SK-N-SH treated with all-trans-retinoic acid at 6 μM for 48 hours (cell line): ENCODE data around the gene SIGLEC9.

ENCODE experiments used
- ATAC-seq: fragments of 200-7000 bp; cut with Tn5 transposase; 3 replicates; pipeline ENCODE4 v1.9.1; 2020; ENCODE audit warnings: mild to moderate bottlenecking, moderate library complexity
- ARNTL ChIP-seq: fragments of 450-650 bp; formaldehyde crosslinking; IDR thresholded peaks from 2 replicates; pipeline ENCODE4 v1.5.0; 2020; ENCODE audit warnings: low read depth, mild to moderate bottlenecking, moderate library complexity, borderline replicate concordance
- BACH2 ChIP-seq: fragments of 250-450 bp; sonication (Bioruptor Pico); IDR thresholded peaks from 2 replicates; pipeline ENCODE4 v1.9.0; 2021; ENCODE audit warnings: mild to moderate bottlenecking, borderline replicate concordance
- ESRRG ChIP-seq: fragments of 250-450 bp; sonication (Bioruptor Pico); IDR thresholded peaks from 2 replicates; pipeline ENCODE4 v1.6.1; 2021; ENCODE audit warnings: mild to moderate bottlenecking
- GLIS3 ChIP-seq: fragments of 250-450 bp; sonication (Bioruptor Pico); IDR thresholded peaks from 2 replicates; pipeline ENCODE4 v1.5.0; 2020; ENCODE audit warnings: mild to moderate bottlenecking, moderate library complexity
- OSR1 ChIP-seq: fragments of 250-450 bp; sonication (Bioruptor Pico); IDR thresholded peaks from 2 replicates; pipeline ENCODE4 v1.8.0; 2022; ENCODE audit warnings: moderate library complexity, mild to moderate bottlenecking, inconsistent platforms
- PPARA ChIP-seq: fragments of 250-450 bp; sonication (Bioruptor Pico); IDR thresholded peaks from 2 replicates; pipeline ENCODE4 v1.5.0; 2020; ENCODE audit warnings: mild to moderate bottlenecking, borderline replicate concordance
- RARB ChIP-seq: fragments of 250-450 bp; sonication (Bioruptor Pico); IDR thresholded peaks from 2 replicates; pipeline ENCODE4 v1.8.0; 2021; ENCODE audit warnings: mild to moderate bottlenecking, moderate library complexity
- SNAI2 ChIP-seq: fragments of 250-450 bp; sonication (Bioruptor Pico); IDR thresholded peaks from 2 replicates; pipeline ENCODE4 v1.5.0; 2020; ENCODE audit warnings: mild to moderate bottlenecking, moderate library complexity
- TCF4 ChIP-seq: fragments of 250-450 bp; sonication (Bioruptor Pico); IDR thresholded peaks from 2 replicates; pipeline ENCODE4 v1.8.0; 2021; ENCODE audit warnings: mild to moderate bottlenecking, moderate library complexity, borderline replicate concordance
- TOX ChIP-seq: fragments of 250-450 bp; sonication (Bioruptor Pico); IDR thresholded peaks from 2 replicates; pipeline ENCODE4 v1.8.0; 2021; ENCODE audit warnings: mild to moderate bottlenecking, moderate library complexity, borderline replicate concordance
- ZC3H10 ChIP-seq: fragments of 250-450 bp; sonication (Bioruptor Pico); IDR thresholded peaks from 2 replicates; pipeline ENCODE4 v1.5.1; 2021; ENCODE audit warnings: mild to moderate bottlenecking, moderate library complexity
- ZFP3 ChIP-seq: fragments of 250-450 bp; sonication (Bioruptor Pico); IDR thresholded peaks from 2 replicates; pipeline ENCODE4 v1.5.0; 2020; ENCODE audit warnings: mild to moderate bottlenecking, moderate library complexity
- ZNF565 ChIP-seq: fragments of 450-650 bp; formaldehyde crosslinking; conservative IDR thresholded peaks from 2 replicates; pipeline ENCODE4 v1.5.0; 2020; ENCODE audit warnings: low read depth, mild to moderate bottlenecking, moderate library complexity
- ZNF70 ChIP-seq: fragments of 450-650 bp; formaldehyde crosslinking; IDR thresholded peaks from 2 replicates; pipeline ENCODE4 v1.5.0; 2020; ENCODE audit warnings: mild to moderate bottlenecking, moderate library complexity
- ZNF8 ChIP-seq: fragments of 450-650 bp; formaldehyde crosslinking; IDR thresholded peaks from 2 replicates; pipeline ENCODE4 v1.5.0; 2020; ENCODE audit warnings: mild to moderate bottlenecking, moderate library complexity
- TF ChIP-seq, protein P1 (sequence below): fragments of 250-450 bp; sonication (Bioruptor Pico); IDR thresholded peaks from 2 replicates; pipeline ENCODE4 v1.5.0; 2020; ENCODE audit warnings: mild to moderate bottlenecking, moderate library complexity
- TF ChIP-seq, protein P2 (sequence below): fragments of 250-450 bp; sonication (Bioruptor Pico); IDR thresholded peaks from 2 replicates; pipeline ENCODE4 v1.5.1; 2021; ENCODE audit warnings: mild to moderate bottlenecking, moderate library complexity
- TF ChIP-seq, protein P3 (sequence below): fragments of 250-450 bp; sonication (Bioruptor Pico); IDR thresholded peaks from 2 replicates; pipeline ENCODE4 v1.8.0; 2020; ENCODE audit warnings: mild to moderate bottlenecking, moderate library complexity, borderline replicate concordance
- TF ChIP-seq, protein P4 (sequence below): fragments of 250-450 bp; sonication (Bioruptor Pico); IDR thresholded peaks from 2 replicates; pipeline ENCODE4 v1.5.1; 2020; ENCODE audit warnings: low read depth, mild to moderate bottlenecking, moderate library complexity

The SIGLEC9 gene

DNA sequence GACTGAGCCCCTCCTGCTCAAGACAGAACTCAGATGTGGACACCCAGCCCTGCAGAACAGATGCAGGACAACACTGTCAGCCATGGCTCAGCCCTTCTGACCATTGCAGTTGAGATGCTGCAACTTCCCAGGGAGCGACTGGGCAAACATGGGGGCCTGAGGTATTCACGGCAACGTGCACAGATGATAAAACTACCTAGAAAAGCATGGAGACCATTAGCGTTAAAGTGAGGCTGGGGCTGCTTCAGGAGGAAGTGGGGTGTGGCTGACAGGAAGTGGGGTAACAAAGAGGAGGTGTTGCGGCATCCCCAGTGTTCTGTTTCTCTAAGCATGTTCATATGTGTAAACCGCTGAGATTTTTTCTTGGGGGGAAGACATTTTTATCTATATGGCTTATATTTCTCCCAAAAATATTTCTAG, 1.3 kb upstream of the SIGLEC9 start:
- TF ChIP-seq ZNF70 (CRISPR knock-in tag) (no peak), TOX (CRISPR knock-in tag) (no peak), OSR1 (CRISPR knock-in tag) (no peak), RARB (CRISPR knock-in tag) (no peak), ZNF8 (CRISPR knock-in tag) (no peak), SNAI2 (CRISPR knock-in tag) (no peak), ESRRG (CRISPR knock-in tag) (no peak), ZNF565 (CRISPR knock-in tag) (no peak), ARNTL (CRISPR knock-in tag) (no peak)
- TF ChIP-seq, protein P1, sequence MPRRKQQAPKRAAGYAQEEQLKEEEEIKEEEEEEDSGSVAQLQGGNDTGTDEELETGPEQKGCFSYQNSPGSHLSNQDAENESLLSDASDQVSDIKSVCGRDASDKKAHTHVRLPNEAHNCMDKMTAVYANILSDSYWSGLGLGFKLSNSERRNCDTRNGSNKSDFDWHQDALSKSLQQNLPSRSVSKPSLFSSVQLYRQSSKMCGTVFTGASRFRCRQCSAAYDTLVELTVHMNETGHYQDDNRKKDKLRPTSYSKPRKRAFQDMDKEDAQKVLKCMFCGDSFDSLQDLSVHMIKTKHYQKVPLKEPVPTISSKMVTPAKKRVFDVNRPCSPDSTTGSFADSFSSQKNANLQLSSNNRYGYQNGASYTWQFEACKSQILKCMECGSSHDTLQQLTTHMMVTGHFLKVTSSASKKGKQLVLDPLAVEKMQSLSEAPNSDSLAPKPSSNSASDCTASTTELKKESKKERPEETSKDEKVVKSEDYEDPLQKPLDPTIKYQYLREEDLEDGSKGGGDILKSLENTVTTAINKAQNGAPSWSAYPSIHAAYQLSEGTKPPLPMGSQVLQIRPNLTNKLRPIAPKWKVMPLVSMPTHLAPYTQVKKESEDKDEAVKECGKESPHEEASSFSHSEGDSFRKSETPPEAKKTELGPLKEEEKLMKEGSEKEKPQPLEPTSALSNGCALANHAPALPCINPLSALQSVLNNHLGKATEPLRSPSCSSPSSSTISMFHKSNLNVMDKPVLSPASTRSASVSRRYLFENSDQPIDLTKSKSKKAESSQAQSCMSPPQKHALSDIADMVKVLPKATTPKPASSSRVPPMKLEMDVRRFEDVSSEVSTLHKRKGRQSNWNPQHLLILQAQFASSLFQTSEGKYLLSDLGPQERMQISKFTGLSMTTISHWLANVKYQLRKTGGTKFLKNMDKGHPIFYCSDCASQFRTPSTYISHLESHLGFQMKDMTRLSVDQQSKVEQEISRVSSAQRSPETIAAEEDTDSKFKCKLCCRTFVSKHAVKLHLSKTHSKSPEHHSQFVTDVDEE: no peak
- TF ChIP-seq, protein P2, sequence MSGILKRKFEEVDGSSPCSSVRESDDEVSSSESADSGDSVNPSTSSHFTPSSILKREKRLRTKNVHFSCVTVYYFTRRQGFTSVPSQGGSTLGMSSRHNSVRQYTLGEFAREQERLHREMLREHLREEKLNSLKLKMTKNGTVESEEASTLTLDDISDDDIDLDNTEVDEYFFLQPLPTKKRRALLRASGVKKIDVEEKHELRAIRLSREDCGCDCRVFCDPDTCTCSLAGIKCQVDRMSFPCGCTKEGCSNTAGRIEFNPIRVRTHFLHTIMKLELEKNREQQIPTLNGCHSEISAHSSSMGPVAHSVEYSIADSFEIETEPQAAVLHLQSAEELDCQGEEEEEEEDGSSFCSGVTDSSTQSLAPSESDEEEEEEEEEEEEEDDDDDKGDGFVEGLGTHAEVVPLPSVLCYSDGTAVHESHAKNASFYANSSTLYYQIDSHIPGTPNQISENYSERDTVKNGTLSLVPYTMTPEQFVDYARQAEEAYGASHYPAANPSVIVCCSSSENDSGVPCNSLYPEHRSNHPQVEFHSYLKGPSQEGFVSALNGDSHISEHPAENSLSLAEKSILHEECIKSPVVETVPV (CRISPR knock-in tag): no peak
- TF ChIP-seq, protein P3, sequence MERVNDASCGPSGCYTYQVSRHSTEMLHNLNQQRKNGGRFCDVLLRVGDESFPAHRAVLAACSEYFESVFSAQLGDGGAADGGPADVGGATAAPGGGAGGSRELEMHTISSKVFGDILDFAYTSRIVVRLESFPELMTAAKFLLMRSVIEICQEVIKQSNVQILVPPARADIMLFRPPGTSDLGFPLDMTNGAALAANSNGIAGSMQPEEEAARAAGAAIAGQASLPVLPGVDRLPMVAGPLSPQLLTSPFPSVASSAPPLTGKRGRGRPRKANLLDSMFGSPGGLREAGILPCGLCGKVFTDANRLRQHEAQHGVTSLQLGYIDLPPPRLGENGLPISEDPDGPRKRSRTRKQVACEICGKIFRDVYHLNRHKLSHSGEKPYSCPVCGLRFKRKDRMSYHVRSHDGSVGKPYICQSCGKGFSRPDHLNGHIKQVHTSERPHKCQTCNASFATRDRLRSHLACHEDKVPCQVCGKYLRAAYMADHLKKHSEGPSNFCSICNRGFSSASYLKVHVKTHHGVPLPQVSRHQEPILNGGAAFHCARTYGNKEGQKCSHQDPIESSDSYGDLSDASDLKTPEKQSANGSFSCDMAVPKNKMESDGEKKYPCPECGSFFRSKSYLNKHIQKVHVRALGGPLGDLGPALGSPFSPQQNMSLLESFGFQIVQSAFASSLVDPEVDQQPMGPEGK (CRISPR knock-in tag): no peak
- ATAC-seq: no peak; the same call in 2 of the 3 replicates

DNA sequence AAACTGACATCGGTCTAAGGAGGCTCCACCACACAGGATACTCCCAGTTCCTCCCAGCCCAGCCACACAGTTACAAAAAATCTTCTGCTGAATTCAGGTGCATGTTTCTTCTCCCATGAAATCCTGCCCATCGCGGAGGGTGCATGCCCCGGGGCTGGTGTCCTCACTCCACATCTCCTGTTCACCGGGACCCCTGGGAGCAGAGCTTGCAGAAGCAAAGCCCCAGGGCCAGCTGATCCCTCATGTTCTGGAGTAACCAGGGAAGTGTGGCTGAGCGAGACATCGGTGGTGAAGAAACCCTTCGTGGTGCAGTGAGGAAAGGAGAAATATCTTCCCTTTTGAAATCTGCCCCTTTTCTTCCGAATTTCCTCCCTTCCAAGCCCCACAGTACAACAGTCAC, 904 bp upstream of the SIGLEC9 start:
- no peak for ATAC-seq
- TF ChIP-seq ZC3H10 (CRISPR knock-in tag) (no peak), ARNTL (CRISPR knock-in tag) (no peak), TOX (CRISPR knock-in tag) (no peak), RARB (CRISPR knock-in tag) (no peak), ZNF70 (CRISPR knock-in tag) (no peak), SNAI2 (CRISPR knock-in tag) (no peak), PPARA (CRISPR knock-in tag) (no peak), TCF4 (CRISPR knock-in tag) (no peak), ESRRG (CRISPR knock-in tag) (no peak), ZNF8 (CRISPR knock-in tag) (no peak), BACH2 (CRISPR knock-in tag) (no peak), ZFP3 (CRISPR knock-in tag) (no peak), ZNF565 (CRISPR knock-in tag) (no peak), GLIS3 (CRISPR knock-in tag) (no peak), OSR1 (CRISPR knock-in tag) (no peak)
- TF ChIP-seq, protein P3 (CRISPR knock-in tag): no peak
- TF ChIP-seq, protein P4, sequence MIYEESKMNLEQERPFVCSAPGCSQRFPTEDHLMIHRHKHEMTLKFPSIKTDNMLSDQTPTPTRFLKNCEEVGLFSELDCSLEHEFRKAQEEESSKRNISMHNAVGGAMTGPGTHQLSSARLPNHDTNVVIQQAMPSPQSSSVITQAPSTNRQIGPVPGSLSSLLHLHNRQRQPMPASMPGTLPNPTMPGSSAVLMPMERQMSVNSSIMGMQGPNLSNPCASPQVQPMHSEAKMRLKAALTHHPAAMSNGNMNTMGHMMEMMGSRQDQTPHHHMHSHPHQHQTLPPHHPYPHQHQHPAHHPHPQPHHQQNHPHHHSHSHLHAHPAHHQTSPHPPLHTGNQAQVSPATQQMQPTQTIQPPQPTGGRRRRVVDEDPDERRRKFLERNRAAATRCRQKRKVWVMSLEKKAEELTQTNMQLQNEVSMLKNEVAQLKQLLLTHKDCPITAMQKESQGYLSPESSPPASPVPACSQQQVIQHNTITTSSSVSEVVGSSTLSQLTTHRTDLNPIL (CRISPR knock-in tag): no peak
- TF ChIP-seq, protein P1: no peak
- TF ChIP-seq, protein P2 (CRISPR knock-in tag): no peak
